ENCODE results near the gene UBAP1L. TPM values are rescaled to one million over a fixed set of nuclear protein-coding genes. Genes with fewer than 3 reads are reported as not detected.

UBAP1L gene
- total RNA-seq, 1 experiment from 2014 or later: 1.7 TPM

GRCh38 chr15:65077291-65077980 lies 37.6 kb downstream of the UBAP1L start:
- POLR2A ChIA-PET: interaction anchor here (1.0 kb wide), 1 partner anchor 22 kb away, joined by 3 read pairs; no protein-coding TSS in a partner anchor

More at GRCh38 chr15:65077291-65077980, 37.6 kb downstream of the UBAP1L start:
- no peak for DNase-seq (ENCODE audit: low read depth, low spot score)
- peak; percentile 54 for ATAC-seq
- in situ Hi-C loops (cut with HindIII; ENCODE audit: low pct_unique_long_range_greater_than_20kb, low sequenced_read_pairs): no loop called here
- Histone ChIP-seq H3K36me3 (ENCODE audit: control insufficient read depth, insufficient read depth, low read length) (no peaks in the 10 kb centered on the region), H3K9me3 (ENCODE audit: control insufficient read depth, insufficient read depth, low read depth, low read length) (no peaks in the 10 kb centered on the region), H3K27me3 (ENCODE audit: control insufficient read depth, insufficient read depth, low read length) (no peaks in the 10 kb centered on the region; the same call in 1 of the 2 replicates), H3K4me1 (ENCODE audit: control insufficient read depth, insufficient read depth, low read length) (no peaks in the 10 kb centered on the region; the same call in 1 of the 2 replicates), H3K27ac (ENCODE audit: low read length) (no peak overlapping the region), H3K4me3 (ENCODE audit: low read depth in 2 of 2, low read length in 2 of 2) (no peak overlapping the region)
- CTCF ChIA-PET: interaction anchor here (0.7 to 2.1 kb wide), 4 partner anchors 11 to 199 kb away, joined by 3 to 24 read pairs (median 4); no protein-coding TSS in a partner anchor
- TF ChIP-seq TCF7L2 (IDR thresholded peaks at IDR 0.05; ENCODE audit: low read depth, low read length): no peak
- TF ChIP-seq CTCF (IDR thresholded peaks at IDR 0.05): no peak
- no peak for TF ChIP-seq POLR2AphosphoS5 (IDR thresholded peaks at IDR 0.05; ENCODE audit: low read depth, low read length)
- TF ChIP-seq REST (IDR thresholded peaks at IDR 0.05; ENCODE audit: insufficient read depth in 1 of 2, low read depth in 2 of 2, low read length in 1 of 2): no peak
- TF ChIP-seq SIN3A (IDR thresholded peaks at IDR 0.05; ENCODE audit: borderline replicate concordance, insufficient read depth, low read depth, low read length): no peak
- intact Hi-C loops (cut with micrococcal nuclease; ENCODE audit: unreplicated experiment): no loop called here
- no TSS peak for BruUV-seq (replicated peaks)

Data from Panc1 (cell line).